ENCODE measurements around the gene COL1A1.

COL1A1 gene

DNA sequence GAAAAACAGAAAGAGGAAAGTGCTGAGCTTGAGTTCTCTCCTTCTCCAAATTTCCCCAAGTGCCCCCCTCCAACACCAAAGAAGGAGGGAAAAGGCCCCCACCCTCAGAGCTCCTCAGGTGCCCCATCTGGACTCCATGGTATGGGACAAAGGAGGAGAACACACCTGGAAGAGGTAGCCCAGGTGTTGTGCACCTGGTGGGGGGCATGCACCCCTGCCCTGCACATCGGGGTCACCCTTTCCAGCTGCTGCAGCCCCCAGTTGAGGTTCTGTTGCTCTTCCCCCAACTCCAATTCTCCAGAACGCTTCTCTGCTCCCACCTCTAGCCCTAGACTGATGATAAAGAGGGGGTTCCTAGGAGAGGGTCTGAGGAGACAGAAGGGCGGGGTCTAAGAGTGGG lies 3.0 kb upstream of the COL1A1 start:
- Histone ChIP-seq H3K4me3 (ENCODE audit: low read length) (no peak overlapping the region), H3K36me3 (ENCODE audit: control insufficient read depth, insufficient read depth, low read length) (no peaks in the 10 kb centered on the region), H3K27me3 (ENCODE audit: control insufficient read depth, insufficient read depth, low read length) (peaks cover 49% of the 10 kb centered on the region), H3K9ac (ENCODE audit: low read length) (no peak overlapping the region), H3K9me3 (ENCODE audit: control insufficient read depth, low read length) (no peaks in the 10 kb centered on the region), H3K4me1 (ENCODE audit: control insufficient read depth, insufficient read depth, low read length) (peaks cover 23% of the 10 kb centered on the region)

DNA sequence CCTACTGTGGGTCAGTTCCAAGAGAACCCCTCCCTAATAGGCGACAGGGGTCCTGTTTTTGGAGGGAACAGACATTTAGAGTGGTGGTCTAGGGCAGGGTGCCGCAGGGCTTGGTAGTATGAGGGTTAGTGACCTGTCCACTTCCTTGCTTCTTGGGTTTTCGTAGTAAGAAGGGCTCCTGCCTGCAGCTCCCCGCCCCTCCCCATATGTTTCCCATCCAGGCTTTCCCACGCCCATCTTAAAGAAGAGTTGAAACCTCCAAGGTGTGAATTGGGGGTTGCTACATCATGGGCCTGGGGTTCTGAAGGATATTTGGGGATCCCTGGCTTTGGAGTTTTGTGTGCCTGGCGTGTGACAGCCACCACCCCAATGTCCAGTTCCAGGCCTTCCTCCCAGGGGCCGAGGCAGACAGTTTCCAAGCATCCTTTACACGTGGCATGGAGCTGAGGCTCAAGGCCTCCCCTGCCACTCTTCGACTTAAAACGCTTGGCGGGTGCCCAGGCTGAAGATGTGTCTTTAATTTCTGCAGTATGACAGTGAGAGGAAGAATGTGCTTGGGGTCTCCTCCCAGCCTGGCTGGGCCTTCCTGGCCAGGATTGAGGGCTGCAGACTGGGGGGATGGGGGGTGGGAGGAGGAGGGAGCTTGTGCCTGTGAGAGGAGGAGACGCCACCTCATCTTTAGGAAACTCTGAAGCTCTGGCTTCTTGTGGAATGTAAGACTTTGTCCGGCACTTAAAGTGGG lies 2.3 kb upstream of the COL1A1 start:
- no peak overlapping the region for H3K9ac ChIP-seq (ENCODE audit: low read length)
- H3K36me3 ChIP-seq (ENCODE audit: control insufficient read depth, insufficient read depth, low read length), result no peaks in the 10 kb centered on the region
- H3K4me3 ChIP-seq (ENCODE audit: low read length), result no peak overlapping the region
- H3K9me3 ChIP-seq (ENCODE audit: control insufficient read depth, low read length), result no peaks in the 10 kb centered on the region
- H3K4me1 ChIP-seq (ENCODE audit: control insufficient read depth, insufficient read depth, low read length), result peaks cover 25% of the 10 kb centered on the region
- peaks cover 49% of the 10 kb centered on the region for H3K27me3 ChIP-seq (ENCODE audit: control insufficient read depth, insufficient read depth, low read length)

DNA sequence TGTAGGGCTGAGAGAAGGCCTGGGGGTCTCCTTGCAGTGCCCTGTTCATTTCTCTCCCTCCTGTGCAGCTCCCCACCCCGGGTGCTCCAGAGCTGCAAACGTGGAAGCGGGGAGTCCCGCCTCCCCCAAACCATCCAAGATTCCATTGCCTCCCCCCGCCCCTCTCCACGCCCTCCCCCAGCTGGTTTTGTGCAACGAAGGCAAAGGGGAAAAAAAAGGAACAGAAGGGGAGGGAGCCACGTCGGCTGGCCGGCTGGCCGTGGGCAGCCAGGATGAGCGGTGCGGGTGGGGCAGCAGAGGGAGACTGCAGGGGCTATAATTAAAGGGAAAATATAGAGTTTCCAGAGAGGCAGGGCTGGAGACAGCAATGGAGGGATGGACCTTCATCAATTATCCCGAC lies 1.7 kb upstream of the COL1A1 start:
- no peaks in the 10 kb centered on the region for H3K9me3 ChIP-seq (ENCODE audit: control insufficient read depth, low read length)
- H3K4me1 ChIP-seq (ENCODE audit: control insufficient read depth, insufficient read depth, low read length), result peaks cover 24% of the 10 kb centered on the region
- peaks cover 49% of the 10 kb centered on the region for H3K27me3 ChIP-seq (ENCODE audit: control insufficient read depth, insufficient read depth, low read length)
- no peak overlapping the region for H3K4me3 ChIP-seq (ENCODE audit: low read length)
- H3K9ac ChIP-seq (ENCODE audit: low read length), result no peak overlapping the region
- no peaks in the 10 kb centered on the region for H3K36me3 ChIP-seq (ENCODE audit: control insufficient read depth, insufficient read depth, low read length)

DNA sequence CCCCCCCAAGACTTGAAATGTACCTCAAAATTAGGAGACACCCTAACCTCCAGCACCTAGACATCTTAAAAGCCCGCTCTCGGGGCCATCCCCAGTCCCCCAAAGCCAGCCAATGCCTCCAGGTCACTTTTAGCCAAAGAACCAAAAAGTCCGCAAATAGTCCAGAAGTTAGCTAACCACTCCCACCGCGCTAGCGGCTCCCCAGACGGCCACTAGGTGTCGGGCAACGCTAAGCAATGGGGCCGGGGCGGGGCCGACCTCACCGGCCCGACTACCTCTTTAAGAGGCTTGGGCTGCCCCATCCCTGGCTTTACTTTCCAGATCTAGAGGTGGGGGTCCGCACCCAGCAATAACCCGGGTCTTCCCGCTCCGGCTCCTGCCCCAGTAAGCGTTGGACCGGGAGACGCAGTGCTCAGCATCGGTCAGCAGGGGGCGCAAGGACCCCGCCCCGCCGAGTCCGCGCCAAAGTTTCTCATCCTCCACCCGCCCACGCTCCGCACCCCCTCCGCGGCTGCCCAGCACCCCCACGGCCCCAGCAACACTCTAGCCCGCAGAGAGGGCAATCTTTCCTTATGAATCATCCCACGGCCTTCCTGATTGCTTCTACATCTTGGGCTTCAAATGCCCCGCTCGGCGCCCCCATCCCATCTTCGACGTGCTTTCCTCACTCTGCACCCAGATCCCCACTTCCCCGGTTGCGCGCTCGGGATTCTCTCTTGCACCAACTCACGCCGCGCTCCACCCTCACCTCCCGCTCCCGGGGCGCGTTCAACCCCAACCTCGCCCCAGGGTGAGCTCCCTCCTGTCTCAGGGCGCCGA lies 765 bp downstream of the COL1A1 start:
- H3K4me3 ChIP-seq (ENCODE audit: low read length), result peak overlapping the region; percentile 40
- no peaks in the 10 kb centered on the region for H3K9me3 ChIP-seq (ENCODE audit: control insufficient read depth, low read length)
- H3K36me3 ChIP-seq (ENCODE audit: control insufficient read depth, insufficient read depth, low read length), result no peaks in the 10 kb centered on the region
- H3K4me1 ChIP-seq (ENCODE audit: control insufficient read depth, insufficient read depth, low read length), result peaks cover 24% of the 10 kb centered on the region
- H3K9ac ChIP-seq (ENCODE audit: low read length), result peak overlapping the region; percentile 78
- H3K27me3 ChIP-seq (ENCODE audit: control insufficient read depth, insufficient read depth, low read length), result peaks cover 46% of the 10 kb centered on the region

DNA sequence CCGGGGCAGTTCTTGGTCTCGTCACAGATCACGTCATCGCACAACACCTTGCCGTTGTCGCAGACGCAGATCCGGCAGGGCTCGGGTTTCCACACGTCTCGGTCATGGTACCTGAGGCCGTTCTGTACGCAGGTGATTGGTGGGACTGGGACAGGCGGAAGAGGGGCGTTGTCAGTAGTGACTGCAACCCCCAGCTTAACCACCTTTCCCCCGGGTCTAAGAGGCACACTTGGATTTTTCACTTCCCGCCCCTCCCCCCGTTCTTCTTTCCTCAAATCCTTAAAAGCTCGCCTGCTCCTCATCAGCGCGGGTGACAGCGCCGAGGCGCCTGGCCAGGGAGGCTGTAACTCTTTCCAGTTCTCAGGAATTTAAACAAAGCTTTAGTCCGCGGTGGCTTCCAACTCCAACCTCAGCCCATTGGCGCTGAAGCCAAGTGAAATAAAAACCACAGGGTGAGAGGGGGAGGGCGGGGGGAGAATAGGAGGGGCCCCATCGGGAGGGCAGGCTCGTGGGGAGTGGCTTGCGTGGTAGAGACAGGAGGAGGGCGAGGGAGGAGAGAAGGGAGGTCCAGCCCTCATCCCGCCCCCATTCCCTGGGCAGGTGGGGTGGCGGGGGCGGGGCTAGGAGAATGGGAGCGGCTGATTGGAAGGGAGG lies 1.5 kb downstream of the COL1A1 start:
- no peaks in the 10 kb centered on the region for H3K9me3 ChIP-seq (ENCODE audit: control insufficient read depth, low read length)
- H3K27me3 ChIP-seq (ENCODE audit: control insufficient read depth, insufficient read depth, low read length), result peaks cover 39% of the 10 kb centered on the region
- peaks cover 22% of the 10 kb centered on the region for H3K4me1 ChIP-seq (ENCODE audit: control insufficient read depth, insufficient read depth, low read length)
- peak overlapping the region; percentile 40 for H3K4me3 ChIP-seq (ENCODE audit: low read length)
- no peaks in the 10 kb centered on the region for H3K36me3 ChIP-seq (ENCODE audit: control insufficient read depth, insufficient read depth, low read length)
- H3K9ac ChIP-seq (ENCODE audit: low read length), result peak overlapping the region; percentile 78

DNA sequence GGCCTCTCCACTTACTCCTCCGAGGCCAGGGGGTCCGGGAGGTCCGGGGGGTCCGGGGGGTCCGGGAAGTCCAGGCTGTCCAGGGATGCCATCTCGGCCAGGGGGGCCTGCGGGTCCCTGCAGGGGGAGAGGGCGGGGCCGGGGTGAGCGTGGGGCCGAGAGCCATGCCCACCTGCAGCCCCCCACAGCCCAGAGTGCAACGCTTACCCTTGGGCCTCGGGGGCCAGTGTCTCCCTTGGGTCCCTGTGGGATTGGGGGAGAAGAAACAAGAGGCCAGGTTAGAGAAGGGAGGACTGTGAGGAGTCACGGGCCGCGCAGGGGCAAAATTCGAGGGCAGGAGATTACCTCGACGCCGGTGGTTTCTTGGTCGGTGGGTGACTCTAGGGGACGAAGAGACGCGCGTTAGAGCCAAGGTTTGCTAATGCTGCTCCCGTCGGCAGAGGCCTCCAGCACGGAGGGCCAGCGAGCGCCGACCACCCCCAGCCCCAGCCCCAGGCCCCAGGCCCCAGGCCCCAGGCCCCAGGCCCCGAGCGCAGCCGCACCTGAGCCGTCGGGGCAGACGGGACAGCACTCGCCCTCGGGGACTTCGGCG lies 2.1 kb downstream of the COL1A1 start:
- H3K9ac ChIP-seq (ENCODE audit: low read length), result peak overlapping the region; percentile 78
- peaks cover 33% of the 10 kb centered on the region for H3K27me3 ChIP-seq (ENCODE audit: control insufficient read depth, insufficient read depth, low read length)
- H3K4me3 ChIP-seq (ENCODE audit: low read length), result no peak overlapping the region
- no peaks in the 10 kb centered on the region for H3K36me3 ChIP-seq (ENCODE audit: control insufficient read depth, insufficient read depth, low read length)
- no peaks in the 10 kb centered on the region for H3K9me3 ChIP-seq (ENCODE audit: control insufficient read depth, low read length)
- H3K4me1 ChIP-seq (ENCODE audit: control insufficient read depth, insufficient read depth, low read length), result peaks cover 22% of the 10 kb centered on the region

DNA sequence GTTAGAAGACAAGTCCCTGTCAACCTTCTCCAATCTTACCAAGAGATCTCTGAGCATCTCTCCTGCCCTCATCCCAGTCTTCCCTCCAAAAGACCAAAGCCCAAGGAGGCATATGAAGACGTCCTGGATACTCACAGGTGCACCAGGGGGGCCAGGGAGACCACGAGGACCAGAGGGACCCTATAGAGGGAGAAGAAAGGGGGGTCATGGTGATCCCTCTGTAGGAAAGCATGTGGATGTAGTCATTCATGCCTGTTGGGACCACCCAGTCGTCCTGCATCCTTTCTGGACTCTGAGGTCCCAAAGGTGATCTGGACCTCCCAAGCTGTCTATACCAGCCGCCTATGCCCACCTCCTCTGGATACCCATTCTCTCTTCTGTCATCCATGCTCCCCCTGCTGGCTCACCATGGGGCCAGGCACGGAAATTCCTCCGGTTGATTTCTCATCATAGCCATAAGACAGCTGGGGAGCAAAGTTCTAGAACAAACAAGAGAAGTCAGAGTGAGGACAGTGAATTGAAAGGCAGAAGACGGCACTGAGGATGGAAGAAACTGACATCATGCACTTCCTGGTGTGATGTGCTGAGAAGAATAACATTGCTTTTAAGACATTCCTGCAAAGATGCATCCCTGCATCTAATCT lies 3.3 kb downstream of the COL1A1 start:
- Histone ChIP-seq H3K27me3 (ENCODE audit: control insufficient read depth, insufficient read depth, low read length) (peaks cover 26% of the 10 kb centered on the region), H3K4me1 (ENCODE audit: control insufficient read depth, insufficient read depth, low read length) (peaks cover 22% of the 10 kb centered on the region), H3K9me3 (ENCODE audit: control insufficient read depth, low read length) (no peaks in the 10 kb centered on the region), H3K9ac (ENCODE audit: low read length) (no peak overlapping the region), H3K36me3 (ENCODE audit: control insufficient read depth, insufficient read depth, low read length) (no peaks in the 10 kb centered on the region), H3K4me3 (ENCODE audit: low read length) (no peak overlapping the region)

DNA sequence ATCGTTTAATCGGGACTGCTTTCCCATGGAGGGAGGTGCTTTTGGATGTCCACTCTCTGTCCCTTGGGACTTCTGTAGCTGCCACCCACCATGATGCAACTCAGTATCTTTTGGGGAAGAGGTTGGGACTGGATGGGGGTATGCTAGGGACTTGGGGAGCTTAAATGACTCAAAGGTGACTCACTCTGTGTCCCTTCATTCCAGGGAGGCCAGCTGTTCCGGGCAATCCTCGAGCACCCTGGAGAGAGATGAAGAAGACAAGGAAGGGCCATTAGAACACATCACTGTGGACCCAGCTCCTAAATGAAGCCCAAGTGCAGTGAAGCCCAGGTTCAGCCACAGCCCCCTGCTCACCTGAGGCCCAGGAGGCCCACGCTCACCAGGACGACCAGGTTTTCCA lies 4.6 kb downstream of the COL1A1 start:
- no peaks in the 10 kb centered on the region for H3K9me3 ChIP-seq (ENCODE audit: control insufficient read depth, low read length)
- peaks cover 12% of the 10 kb centered on the region for H3K27me3 ChIP-seq (ENCODE audit: control insufficient read depth, insufficient read depth, low read length)
- H3K4me3 ChIP-seq (ENCODE audit: low read length), result no peak overlapping the region
- H3K4me1 ChIP-seq (ENCODE audit: control insufficient read depth, insufficient read depth, low read length), result peaks cover 22% of the 10 kb centered on the region
- H3K36me3 ChIP-seq (ENCODE audit: control insufficient read depth, insufficient read depth, low read length), result no peaks in the 10 kb centered on the region
- no peak overlapping the region for H3K9ac ChIP-seq (ENCODE audit: low read length)

DNA sequence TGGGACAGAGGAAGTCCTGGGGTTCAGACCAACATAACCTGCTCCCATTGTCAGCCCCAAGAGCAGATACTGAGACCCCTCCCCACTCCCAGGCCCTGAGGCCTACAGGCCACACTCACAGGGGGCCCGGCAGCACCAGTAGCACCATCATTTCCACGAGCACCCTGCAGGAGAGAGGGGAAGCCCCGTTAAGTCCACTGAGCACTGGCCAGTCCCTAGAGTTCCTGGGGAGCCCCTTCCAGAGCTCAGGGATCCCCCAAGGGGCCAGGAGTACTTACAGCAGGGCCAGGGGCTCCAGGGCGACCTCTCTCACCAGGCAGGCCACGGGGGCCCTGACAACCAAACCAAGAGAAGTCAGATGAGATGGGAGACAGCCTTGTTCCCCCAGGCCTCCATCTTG lies 5.4 kb downstream of the COL1A1 start:
- H3K36me3 ChIP-seq (ENCODE audit: control insufficient read depth, insufficient read depth, low read length), result no peaks in the 10 kb centered on the region

DNA sequence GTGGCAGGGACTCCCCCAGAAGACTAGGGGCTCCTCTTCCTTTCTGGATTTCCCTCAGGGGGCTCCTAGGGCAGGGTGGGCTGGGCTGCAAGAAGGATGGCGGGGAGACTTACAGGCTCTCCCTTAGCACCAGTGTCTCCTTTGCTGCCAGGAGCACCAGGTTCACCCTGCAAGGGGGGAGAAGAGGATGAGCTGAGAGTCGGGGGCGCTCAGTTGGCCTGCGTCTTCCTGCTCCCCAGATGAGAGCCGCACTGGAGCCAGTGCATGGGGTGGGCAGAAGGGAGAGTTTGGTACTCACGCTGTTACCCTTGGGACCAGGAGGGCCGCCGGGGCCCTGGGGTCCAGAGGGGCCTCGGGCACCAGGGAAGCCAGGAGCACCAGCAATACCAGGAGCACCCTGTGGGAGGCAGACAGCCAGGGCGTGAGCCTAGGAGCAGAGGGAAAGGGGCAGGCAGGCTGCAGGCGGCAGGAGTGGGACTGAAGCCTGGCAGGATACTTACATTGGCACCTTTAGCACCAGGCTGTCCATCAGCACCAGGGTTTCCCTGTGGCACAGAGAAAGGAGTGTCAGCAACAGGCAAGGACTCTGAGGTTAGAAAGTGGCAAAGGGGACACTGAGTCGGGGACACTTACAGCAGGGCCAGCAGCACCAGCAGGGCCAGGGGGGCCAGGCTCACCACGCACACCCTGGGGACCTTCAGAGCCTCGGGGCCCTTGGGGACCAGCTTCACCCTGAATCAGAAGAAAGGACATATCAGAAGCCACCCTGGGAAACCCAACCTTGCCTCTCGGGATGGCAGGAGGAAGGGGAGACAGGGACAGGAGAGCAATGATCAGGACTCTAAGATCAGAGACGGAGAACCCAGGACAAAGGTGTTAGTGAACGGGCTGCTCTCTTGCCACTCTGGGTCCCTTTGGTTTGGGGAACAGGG lies 6.2 kb downstream of the COL1A1 start:
- Histone ChIP-seq H3K4me3 (ENCODE audit: low read length) (no peak overlapping the region), H3K27me3 (ENCODE audit: control insufficient read depth, insufficient read depth, low read length) (no peaks in the 10 kb centered on the region), H3K36me3 (ENCODE audit: control insufficient read depth, insufficient read depth, low read length) (no peaks in the 10 kb centered on the region), H3K4me1 (ENCODE audit: control insufficient read depth, insufficient read depth, low read length) (peaks cover 13% of the 10 kb centered on the region), H3K9me3 (ENCODE audit: control insufficient read depth, low read length) (no peaks in the 10 kb centered on the region), H3K9ac (ENCODE audit: low read length) (no peak overlapping the region)

More for the DNA sequence above, 5.4 kb downstream of the COL1A1 start:
- Histone ChIP-seq H3K4me1 (ENCODE audit: control insufficient read depth, insufficient read depth, low read length) (peaks cover 21% of the 10 kb centered on the region), H3K4me3 (ENCODE audit: low read length) (no peak overlapping the region), H3K9me3 (ENCODE audit: control insufficient read depth, low read length) (no peaks in the 10 kb centered on the region), H3K27me3 (ENCODE audit: control insufficient read depth, insufficient read depth, low read length) (peaks cover 5% of the 10 kb centered on the region), H3K9ac (ENCODE audit: low read length) (no peak overlapping the region)

All from mucosa of stomach (tissue), 1 donor.